GOT3 (cell line): Measurements from ENCODE around the gene CORIN.
"Not testable (repeated sequence)": the region's sequence is repeated elsewhere in the genome, so short reads cannot be mapped to it uniquely, and the experiment has no call there.

Experiments
- DNase-seq: peaks from one replicate; lab custom pipeline; 2025; ENCODE audit warnings: mixed read lengths; lab: John Stamatoyannopoulos, UW

The CORIN gene

DNA sequence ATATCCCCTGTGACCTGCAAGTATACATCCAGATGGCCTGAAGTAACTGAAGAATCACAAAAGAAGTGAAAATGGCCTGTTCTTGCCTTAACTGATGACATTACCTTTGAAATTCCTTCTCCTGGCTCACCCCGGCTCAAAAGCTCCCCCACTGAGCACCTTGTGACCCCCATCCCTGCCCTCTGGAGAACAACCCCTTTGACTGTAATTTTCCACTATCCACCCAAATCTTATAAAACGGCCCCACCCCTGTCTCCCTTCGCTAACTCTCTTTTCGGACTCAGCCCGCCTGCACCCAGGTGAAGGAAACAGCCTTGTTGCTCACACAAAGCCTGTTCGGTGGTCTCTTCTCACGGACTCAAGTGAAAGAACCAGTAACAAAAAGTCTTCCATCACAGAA lies 69.9 kb downstream of the CORIN start:
- not testable (repeated sequence) for DNase-seq

- DNase-seq = no peak
These were observed 74.6 kb downstream of the CORIN start for GRCh38 chr4:47763279-47763678.

DNA sequence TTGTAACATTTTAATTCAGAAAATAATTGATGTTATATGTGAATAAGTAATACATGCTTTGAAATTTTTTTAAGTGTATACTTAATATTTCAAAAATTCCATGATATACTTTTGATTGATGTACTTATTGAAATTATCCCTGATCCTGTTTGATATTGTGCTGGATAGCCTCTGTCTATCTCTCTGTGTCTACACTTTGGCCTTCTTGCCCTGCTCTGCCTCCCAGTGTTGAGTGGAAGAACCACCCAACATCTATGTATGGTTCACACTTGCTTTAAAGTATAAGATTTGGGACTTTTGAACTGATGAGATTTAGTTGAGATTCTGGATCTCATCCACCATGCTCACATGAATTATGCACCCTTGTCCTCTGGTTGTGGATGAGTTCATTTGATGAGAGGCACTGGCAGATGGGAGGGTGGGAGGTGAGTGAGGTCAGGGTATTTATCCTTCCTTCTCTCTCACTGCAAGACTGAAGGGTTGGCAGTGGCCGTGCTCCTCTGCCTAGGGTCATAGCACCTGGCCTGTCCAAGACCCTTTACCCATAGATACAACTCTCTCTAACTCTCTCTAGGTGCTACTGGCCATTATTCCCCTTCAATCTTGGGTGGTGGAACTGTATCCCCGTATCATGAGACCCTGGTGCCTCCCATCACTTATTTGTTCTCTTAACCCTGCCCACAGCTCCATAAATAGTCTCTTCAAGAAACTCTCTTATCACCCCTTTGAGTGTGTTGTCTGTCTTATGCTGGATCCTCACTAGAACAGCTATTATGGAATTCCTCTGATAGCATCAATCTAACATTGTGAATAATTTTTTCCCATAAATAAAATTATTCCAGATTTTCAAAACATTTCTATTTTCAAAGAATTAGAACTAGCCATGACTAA lies 75.2 kb downstream of the CORIN start:
- no peak for DNase-seq

GRCh38 chr4:47753316-47753715 lies 84.6 kb downstream of the CORIN start:
- not testable (repeated sequence) for DNase-seq

GRCh38 chr4:47752214-47752613 lies 85.7 kb downstream of the CORIN start:
- no peak for DNase-seq

DNA sequence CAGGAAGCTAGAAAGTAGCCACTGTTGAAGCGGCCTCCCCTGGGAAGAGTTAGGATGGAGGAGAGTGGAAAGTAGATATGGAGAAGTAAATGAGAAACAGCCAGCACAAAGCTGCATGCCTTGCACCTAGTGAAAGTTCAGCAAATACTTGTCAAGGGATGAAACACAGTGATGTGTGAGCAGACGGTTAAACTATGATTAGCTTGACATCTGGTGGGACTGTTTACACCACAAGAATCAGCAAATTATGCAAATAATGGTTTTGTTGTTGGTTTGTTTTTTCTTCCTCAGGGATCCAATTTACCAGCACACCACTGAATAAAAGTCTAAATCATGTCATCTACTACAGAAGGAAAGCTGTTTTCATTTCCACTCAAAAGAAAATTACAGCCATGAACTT lies 87.1 kb downstream of the CORIN start:
- DNase-seq = no peak

DNA sequence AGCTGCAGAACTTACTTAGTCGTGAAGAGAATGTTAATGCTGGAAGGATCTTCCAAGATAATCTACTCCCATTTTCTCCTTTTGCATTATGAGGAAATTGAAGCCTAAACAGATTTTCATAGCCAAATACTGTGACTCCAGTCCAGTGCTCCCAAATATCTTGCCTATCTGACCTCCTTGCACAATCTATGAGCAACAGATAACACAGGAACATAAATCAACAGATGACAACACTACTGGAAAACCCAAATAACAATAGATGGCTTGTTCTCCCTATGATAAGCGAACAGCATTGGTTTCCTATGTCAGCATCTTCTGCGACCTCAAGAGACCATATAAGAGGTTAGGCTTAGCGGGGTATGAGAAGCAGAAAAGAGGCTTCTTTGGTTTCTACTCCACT lies 88.0 kb downstream of the CORIN start:
- no peak for DNase-seq

- no peak for DNase-seq
These were observed 88.8 kb downstream of the CORIN start for GRCh38 chr4:47749060-47749459.

DNA sequence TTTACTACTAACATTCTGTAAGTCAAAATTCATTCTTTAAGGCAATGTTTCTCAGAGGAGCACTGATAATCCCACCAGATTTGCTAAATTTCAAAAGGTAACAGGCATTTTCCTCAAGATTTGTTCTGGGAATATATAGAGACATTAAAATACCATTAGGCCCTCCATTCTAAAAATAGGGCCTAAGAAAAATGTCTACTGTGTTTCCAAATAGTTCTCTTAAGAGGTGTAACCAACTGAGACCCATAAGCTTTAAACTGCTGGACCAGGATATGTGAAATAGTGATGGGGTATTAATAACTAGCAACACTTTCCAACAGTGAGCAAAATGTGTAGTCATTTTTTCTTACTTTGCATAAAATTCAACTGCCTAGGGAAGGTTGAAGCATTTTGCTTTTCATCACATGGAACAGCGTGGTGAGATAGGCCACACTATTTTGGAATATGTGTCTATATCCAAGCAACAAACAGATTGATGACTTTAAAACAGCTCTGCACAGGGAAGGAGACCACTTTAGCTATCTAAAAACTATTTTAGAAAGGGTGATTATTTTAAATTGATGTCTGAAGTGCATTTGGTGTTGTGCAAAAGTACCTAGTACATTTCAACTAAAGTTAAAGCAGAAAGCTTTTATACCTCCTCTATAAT lies 89.9 kb downstream of the CORIN start:
- DNase-seq = no peak

GRCh38 chr4:47747211-47747610 lies 90.7 kb downstream of the CORIN start:
- no peak for DNase-seq

DNA sequence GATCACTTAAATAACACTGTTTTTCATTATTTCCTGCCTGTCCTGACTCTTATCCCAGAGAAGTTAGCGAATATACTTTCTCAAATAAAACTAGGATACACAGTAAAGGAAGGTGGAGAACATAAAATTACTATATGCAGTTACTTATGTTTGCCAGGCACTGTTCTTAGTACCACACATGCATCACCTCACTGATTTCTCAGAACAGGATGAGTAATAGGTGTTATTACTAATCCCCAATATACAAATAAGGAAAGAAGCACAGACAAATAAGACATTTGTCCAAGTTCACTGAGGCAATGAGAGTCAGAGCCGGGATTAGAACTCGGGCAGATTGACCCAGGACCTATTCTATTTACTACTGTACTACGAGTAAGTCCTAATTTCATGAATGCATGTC lies 91.7 kb downstream of the CORIN start:
- no peak for DNase-seq

- DNase-seq = no peak
These were observed 93.0 kb downstream of the CORIN start for GRCh38 chr4:47744843-47745382.

DNA sequence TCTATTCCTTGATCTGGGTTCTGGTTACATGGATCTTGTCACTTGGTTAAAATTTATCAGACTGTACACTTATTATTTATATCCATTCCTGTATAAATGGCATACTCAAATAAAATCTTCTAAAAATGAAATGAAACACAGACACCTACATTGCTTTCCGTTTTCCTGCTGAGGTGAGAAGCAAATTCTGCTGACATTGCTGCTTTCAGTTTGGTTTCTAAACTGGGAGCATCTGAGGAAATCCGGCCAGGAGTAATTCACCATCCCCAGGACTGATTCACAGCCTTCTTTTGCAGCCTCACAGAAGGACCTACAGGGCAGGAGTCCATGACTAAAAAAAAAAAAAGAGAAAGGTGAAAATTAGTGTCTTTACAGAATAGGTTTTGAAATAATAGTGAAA lies 93.6 kb downstream of the CORIN start:
- DNase-seq = no peak

DNA sequence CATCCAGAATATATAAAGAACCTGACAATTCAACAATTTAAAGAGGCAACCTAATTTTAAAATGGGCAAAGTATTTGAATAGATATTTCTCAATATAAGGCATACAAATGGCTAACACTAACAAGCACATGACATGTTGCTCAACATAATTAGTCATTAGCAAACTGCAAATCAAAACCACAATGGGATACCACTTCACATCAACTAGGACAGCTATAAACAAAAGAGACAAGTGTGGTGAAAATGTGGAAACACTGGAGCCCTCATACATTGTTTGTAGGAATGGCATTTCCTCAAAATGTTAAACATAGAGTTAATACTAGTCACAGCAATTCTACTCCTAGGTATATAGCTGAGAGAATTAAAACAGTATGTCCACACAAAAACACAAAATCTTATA lies 96.7 kb downstream of the CORIN start:
- no peak for DNase-seq

- no peak for DNase-seq
These were observed 100.5 kb downstream of the CORIN start for GRCh38 chr4:47737326-47737725.

GRCh38 chr4:47736555-47736954 lies 101.3 kb downstream of the CORIN start:
- DNase-seq = no peak

DNA sequence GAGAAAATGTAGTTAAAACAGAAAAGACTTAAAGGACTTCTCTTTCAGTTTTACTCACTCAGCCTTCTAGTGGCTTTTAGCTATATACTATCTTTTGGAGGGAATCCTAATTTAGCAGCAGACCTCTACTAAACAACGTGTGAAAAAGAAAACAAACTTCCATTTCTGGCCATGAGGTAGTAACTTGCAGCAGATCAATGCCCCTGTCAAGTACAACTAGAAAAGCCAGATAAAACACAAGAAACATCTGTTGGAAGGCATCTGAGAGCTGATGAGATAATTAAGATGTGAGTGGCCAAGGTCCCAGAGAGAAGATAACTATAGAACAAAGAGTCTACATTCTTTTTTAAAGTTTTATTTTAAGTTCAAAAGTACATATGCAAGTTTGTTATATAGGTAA lies 101.7 kb downstream of the CORIN start:
- no peak for DNase-seq

DNA sequence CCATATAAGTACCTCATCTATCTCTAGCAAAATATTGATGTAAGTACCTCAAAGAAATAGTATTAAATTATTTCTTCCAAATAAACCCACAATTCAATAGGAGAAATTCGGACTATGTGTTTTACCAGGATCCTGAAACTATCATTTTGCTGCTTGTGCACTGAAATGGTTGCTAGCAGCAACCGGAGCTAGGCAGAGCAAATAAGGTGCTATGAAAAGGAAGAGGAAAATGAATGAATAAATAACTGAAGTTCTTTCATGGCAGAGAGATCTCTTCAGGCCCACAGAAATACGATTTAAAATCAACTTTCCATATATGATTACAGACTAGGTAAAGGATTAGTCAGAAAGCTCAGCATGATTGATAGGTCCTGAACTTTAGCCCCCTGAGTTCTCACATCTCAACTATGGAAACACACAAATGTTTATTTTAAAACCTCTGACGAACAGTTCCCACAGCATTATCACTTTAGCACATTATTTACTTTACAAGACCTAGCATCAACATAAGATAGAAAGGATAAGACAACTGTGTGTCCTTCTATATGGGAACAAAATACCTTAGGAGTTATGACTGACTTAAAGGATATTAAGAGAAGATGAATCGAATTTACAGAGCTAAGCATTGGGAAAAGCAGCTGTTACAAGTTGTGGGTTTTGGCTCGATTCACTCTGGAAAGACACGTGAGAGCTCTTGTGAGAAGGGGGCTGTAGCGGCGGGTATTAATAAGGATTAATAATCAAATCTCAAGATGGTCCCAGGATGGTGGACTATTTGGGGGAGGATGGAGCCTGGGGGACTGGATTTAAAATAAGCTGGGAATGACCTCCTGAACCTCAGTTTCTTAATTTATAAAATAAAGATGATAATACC lies 104.3 kb downstream of the CORIN start:
- DNase-seq = no peak

GRCh38 chr4:47731182-47731581 lies 106.7 kb downstream of the CORIN start:
- DNase-seq = no peak

GRCh38 chr4:47729131-47729680 lies 108.7 kb downstream of the CORIN start:
- no peak for DNase-seq

DNA sequence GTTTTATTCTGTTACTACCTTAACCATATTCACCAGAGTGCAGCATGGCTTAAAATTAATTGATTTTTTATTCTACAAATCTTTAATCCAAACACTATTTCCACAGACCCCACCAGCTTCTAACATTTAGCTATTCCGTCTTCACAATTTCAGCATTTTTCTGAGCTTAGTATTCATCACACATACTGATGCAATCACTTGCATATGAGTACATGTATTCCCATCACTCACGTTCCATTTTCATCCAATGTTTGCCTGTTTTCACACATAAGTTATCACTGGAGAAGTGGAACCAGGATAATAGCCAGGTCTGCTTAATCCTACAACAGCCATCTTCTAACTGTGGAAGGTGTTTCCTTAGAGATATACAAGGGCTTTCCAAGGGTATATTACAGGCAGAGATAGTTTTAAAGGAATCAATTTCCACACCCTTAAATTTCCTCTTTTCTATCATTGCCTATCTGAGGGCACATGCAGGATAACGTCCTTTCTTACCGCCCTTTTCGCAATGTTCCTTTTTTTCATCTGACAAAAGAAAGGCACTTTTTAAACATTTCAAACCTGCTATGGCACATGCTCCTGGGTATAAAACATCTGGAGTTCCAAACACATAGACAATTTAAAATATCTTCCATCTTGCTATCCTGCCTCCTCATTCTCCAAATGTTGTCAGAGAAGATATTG lies 115.8 kb downstream of the CORIN start:
- DNase-seq = no peak
